Vagina (tissue), 2 donors: ENCODE data around the gene ZBP1.

Source experiments
- CTCF ChIP-seq, 3 experiments: fragments of 450-650 bp in 2 of 3; fragments of 200-600 bp in 1 of 3; sonication (generic) in 1 of 3; IDR thresholded peaks; one replicate each; pipeline ENCODE4 v1.5.1; 2017 to 2019; ENCODE audit warnings: antibody characterized with exemption in 3 of 3, mild to moderate bottlenecking in 2 of 3, moderate library complexity in 2 of 3
- POLR2A ChIP-seq, 2 donors: fragments of 450-650 bp; IDR thresholded peaks; one replicate each; pipeline ENCODE4 v1.6.1; 2017; ENCODE audit warnings: antibody characterized with exemption in 2 of 2, mild to moderate bottlenecking in 2 of 2, moderate library complexity in 2 of 2

- TF ChIP-seq POLR2A (IDR thresholded peaks at IDR 0.05): no peak
- no peak for TF ChIP-seq CTCF (IDR thresholded peaks at IDR 0.05)
Measured at GRCh38 chr20:57653546-57653900, 33.3 kb upstream of the ZBP1 start.
